Lower lobe of right lung (tissue), 2 donors: Measurements from ENCODE around the gene CRKL. TPM values are rescaled to one million over a fixed set of nuclear protein-coding genes. Genes with fewer than 3 reads are reported as not detected.
A peak's percentile ranks its signal among the peaks of the same experiment; 100 is the strongest.
"Not testable (repeated sequence)": the region's sequence is repeated elsewhere in the genome, so short reads cannot be mapped to it uniquely, and the experiment has no call there.

Experiments
- ATAC-seq, 2 donors: fragments of 200-7000 bp; cut with Tn5 transposase; one replicate each; pipeline ENCODE4 v1.9.1; 2020 to 2022; ENCODE audit warnings: mild to moderate bottlenecking in 2 of 2, moderate library complexity in 2 of 2
- DNase-seq: peaks from one replicate; pipeline ENCODE4 v3.0.0-alpha.2; 2020
- H3K27ac ChIP-seq: fragments of 200-600 bp; one replicate; pipeline ENCODE4 v1.8.0; 2022
- H3K27me3 ChIP-seq: fragments of 200-600 bp; one replicate; pipeline ENCODE4 v1.8.0; 2022; ENCODE audit warnings: low read depth
- H3K36me3 ChIP-seq: fragments of 200-600 bp; one replicate; pipeline ENCODE4 v1.8.0; 2022; ENCODE audit warnings: mild to moderate bottlenecking
- H3K4me1 ChIP-seq: fragments of 200-600 bp; one replicate; pipeline ENCODE4 v1.8.0; 2022
- H3K4me3 ChIP-seq: fragments of 200-600 bp; one replicate; pipeline ENCODE4 v1.8.0; 2022; ENCODE audit warnings: mild to moderate bottlenecking
- H3K9me3 ChIP-seq: fragments of 200-600 bp; one replicate; pipeline ENCODE4 v1.8.0; 2022
- intact Hi-C: fragments of 100-400 bp; cut with DNase I; formaldehyde crosslinking; loops from one replicate; pipeline ENCODE4 v1.11.0; 2022
- total RNA-seq: library from RNA; stranded (reverse); fragmentation: NEBNext Ultra II Directional; extraction: Animal tissue kit (Norgen Biotek cat#: 25700); gene quantifications from one replicate; pipeline ENCODE4 v1.2.1, GENCODE V29; 2021
- TF ChIP-seq, protein P1 (sequence below): fragments of 200-600 bp; IDR thresholded peaks from one replicate; pipeline ENCODE4 v1.8.0; 2022; ENCODE audit warnings: antibody characterized with exemption, mild to moderate bottlenecking
- donor health status: DM: no; HTN: yes; CAD: no; lungs with severe emphysema.

The CRKL gene
- total RNA-seq, 1 donor from 2014 or later = 53.5 TPM

DNA sequence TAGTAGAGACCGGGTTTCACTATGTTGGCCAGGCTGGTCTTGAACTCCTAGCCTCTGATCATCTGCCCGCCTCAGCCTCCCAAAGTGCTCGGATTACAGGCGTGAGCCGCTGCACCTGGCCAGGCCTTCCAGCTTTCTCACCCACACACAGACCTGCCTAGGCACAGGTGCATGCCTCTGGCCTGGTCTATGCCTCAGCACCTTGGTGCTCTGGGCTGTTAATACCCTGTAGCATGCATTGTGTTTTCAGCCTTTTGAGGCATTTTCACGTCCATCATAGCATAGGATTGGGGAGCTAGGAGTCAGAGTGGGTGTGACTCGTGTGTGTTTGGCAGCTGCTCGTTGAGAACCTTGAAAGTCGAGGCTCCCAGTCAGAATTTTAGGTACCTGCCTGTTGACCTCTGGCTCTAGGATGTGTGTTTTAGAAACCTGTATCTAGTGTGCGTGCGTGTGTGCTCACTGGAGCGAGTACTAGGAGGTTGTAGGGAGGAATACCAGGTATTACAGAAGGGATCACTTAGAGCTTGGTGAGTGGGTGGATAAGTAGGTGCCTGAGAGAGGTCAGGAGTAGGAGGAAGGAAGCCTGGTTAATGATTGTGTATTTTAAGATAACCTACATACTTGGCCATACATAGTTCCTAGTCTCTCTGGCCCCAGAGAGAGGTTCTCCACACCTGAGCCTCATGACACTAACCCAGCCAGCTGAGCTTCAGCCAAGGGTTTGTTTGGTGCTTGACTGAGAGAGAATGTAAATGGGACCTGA is 20.0 kb downstream of the CRKL start:
- peaks cover 59% of the 10 kb centered on the region for H3K4me1 ChIP-seq
- TF ChIP-seq, protein P1, sequence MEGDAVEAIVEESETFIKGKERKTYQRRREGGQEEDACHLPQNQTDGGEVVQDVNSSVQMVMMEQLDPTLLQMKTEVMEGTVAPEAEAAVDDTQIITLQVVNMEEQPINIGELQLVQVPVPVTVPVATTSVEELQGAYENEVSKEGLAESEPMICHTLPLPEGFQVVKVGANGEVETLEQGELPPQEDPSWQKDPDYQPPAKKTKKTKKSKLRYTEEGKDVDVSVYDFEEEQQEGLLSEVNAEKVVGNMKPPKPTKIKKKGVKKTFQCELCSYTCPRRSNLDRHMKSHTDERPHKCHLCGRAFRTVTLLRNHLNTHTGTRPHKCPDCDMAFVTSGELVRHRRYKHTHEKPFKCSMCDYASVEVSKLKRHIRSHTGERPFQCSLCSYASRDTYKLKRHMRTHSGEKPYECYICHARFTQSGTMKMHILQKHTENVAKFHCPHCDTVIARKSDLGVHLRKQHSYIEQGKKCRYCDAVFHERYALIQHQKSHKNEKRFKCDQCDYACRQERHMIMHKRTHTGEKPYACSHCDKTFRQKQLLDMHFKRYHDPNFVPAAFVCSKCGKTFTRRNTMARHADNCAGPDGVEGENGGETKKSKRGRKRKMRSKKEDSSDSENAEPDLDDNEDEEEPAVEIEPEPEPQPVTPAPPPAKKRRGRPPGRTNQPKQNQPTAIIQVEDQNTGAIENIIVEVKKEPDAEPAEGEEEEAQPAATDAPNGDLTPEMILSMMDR = no peak
- H3K9me3 ChIP-seq = no peaks in the 10 kb centered on the region
- peak; percentile 55 for DNase-seq
- H3K36me3 ChIP-seq = peaks cover 43% of the 10 kb centered on the region
- ATAC-seq = peak; percentile 95 to 96
- intact Hi-C loops = no loop called here
- no peak overlapping the region for H3K27ac ChIP-seq
- no peak overlapping the region for H3K4me3 ChIP-seq
- H3K27me3 ChIP-seq = no peaks in the 10 kb centered on the region

DNA sequence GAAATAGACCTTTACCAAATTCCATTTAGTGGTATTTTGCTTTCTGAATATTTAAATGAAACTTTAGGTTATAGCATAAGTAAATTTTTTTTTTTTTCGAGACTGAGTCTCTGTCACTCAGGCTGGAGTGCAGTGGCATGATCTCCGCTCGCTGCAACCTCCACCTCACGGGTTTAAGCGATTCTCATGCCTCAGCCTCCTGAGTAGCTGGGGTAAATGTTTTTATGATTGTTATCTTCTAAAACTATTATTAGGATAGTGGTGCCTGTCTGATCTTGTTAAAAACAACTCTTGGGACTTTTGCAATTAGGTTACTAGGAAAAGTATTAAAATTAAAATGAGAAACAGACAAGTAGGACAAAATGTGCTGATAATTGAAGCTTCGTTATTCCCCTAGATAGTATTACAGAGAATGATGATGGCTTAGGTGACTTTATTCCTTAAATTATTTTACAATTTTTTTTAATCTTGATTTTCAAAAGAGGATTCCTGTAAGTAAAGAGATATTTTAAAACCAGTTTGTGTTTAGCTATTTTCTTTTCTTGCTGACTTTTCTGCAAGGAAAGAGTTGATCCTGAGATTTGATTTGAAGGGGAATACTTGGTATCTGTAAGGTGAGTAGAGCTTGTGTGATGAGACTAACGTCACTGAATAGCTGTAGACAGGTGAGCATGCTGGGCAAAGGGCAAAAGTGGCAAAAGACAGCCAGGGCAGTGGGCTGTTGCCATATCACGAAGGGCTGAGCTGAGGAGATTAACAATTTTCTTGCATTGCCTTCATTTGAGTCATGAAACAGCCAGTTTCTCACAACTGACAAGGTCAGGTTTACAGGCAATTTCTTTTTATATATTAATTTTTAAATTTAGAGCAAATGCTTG is 20.8 kb downstream of the CRKL start:
- H3K27ac ChIP-seq = no peak overlapping the region
- H3K36me3 ChIP-seq = peaks cover 43% of the 10 kb centered on the region
- H3K9me3 ChIP-seq = no peaks in the 10 kb centered on the region
- peaks cover 64% of the 10 kb centered on the region for H3K4me1 ChIP-seq
- H3K27me3 ChIP-seq = no peaks in the 10 kb centered on the region
- TF ChIP-seq, protein P1 = no peak
- no peak overlapping the region for H3K4me3 ChIP-seq
- DNase-seq (no peak), ATAC-seq (peak; percentile 23 to 45)
- intact Hi-C loops = no loop called here

GRCh38 chr22:20939457-20940185 is 22.4 kb downstream of the CRKL start:
- ATAC-seq, H3K9me3 ChIP-seq, intact Hi-C loops, H3K27me3 ChIP-seq, H3K4me3 ChIP-seq, DNase-seq: not testable (repeated sequence)
- peaks cover 70% of the 10 kb centered on the region for H3K4me1 ChIP-seq
- peaks cover 32% of the 10 kb centered on the region for H3K36me3 ChIP-seq
- peak overlapping the region; percentile 8 for H3K27ac ChIP-seq

DNA sequence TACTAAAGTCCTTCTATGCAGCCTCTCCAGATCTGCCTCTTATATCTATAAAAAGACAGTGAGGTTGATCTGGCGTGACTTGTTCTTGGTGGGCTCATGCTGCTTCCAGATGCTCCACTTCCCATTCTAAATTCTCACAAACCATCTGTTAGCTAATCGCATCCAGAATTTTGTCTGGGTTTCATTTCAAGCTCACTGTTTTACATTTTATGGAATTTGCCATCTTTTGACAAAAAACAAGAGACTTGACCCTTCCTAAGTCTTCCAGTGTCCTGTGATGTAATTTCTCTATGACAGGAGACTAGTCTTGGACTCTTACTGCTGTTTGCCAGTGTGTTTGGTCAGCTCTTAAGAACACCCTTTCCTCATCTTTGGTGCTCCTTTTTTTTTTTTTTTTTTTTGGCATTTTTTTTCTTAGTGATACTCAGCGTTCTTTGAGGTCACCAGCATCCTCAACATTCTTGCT is 23.0 kb downstream of the CRKL start:
- Histone ChIP-seq H3K27ac (peak overlapping the region; percentile 8), H3K4me3 (no peak overlapping the region), H3K27me3 (no peaks in the 10 kb centered on the region), H3K36me3 (peaks cover 26% of the 10 kb centered on the region), H3K4me1 (peaks cover 76% of the 10 kb centered on the region), H3K9me3 (no peaks in the 10 kb centered on the region)
- ATAC-seq (no peak), DNase-seq (no peak)
- intact Hi-C loops = no loop called here
- TF ChIP-seq, protein P1 = no peak

DNA sequence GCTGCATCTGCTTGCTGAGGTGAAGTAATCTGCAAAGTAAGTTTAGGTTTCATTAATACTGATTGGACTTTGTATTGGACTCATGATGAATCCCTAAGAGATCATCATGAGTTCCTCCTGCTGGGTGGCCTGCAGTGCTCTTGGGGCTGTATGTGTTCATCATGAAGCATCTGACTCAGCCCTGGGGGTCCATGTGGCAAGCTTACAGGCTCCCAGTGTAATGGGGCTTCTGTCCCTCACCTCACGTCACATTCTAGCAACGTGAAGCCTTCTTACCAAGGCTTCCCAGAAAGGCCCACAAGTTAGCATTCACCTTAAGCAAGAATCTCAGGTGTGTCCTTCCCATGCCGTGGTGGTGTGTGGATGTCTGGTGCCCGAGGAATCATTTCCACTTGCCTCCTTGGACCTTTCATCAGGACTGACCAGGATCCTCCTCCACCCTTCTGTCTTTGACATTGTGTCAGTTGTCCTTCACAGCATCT is 23.7 kb downstream of the CRKL start:
- no peak overlapping the region for H3K4me3 ChIP-seq
- no peak for DNase-seq
- TF ChIP-seq, protein P1 = no peak
- H3K36me3 ChIP-seq = peaks cover 18% of the 10 kb centered on the region
- H3K27me3 ChIP-seq = no peaks in the 10 kb centered on the region
- H3K4me1 ChIP-seq = peaks cover 80% of the 10 kb centered on the region
- no peak overlapping the region for H3K27ac ChIP-seq
- ATAC-seq = no peak
- H3K9me3 ChIP-seq = no peaks in the 10 kb centered on the region
- intact Hi-C loops = no loop called here

- ATAC-seq, H3K9me3 ChIP-seq, H3K36me3 ChIP-seq, H3K4me3 ChIP-seq, H3K27me3 ChIP-seq, intact Hi-C loops, H3K27ac ChIP-seq, DNase-seq: not testable (repeated sequence)
- H3K4me1 ChIP-seq = peaks cover 71% of the 10 kb centered on the region
Measured at GRCh38 chr22:20942203-20942902, 25.1 kb downstream of the CRKL start.
